A549 treated with AZD9567 at 1 μM for 4 hours (cell line): Measurements from ENCODE around the gene NID1. TPM values are rescaled to one million over a fixed set of nuclear protein-coding genes. Genes with fewer than 3 reads are reported as not detected.

Experiments used
- total RNA-seq: library from RNA; stranded (reverse); fragments of 200-300 nt; extraction: Qiagen RNA extraction; gene quantifications from 5 replicates; pipeline ENCODE4 v1.2.3, GENCODE V29; 2022; ENCODE audit not compliant: insufficient read depth

The NID1 gene, protein sequence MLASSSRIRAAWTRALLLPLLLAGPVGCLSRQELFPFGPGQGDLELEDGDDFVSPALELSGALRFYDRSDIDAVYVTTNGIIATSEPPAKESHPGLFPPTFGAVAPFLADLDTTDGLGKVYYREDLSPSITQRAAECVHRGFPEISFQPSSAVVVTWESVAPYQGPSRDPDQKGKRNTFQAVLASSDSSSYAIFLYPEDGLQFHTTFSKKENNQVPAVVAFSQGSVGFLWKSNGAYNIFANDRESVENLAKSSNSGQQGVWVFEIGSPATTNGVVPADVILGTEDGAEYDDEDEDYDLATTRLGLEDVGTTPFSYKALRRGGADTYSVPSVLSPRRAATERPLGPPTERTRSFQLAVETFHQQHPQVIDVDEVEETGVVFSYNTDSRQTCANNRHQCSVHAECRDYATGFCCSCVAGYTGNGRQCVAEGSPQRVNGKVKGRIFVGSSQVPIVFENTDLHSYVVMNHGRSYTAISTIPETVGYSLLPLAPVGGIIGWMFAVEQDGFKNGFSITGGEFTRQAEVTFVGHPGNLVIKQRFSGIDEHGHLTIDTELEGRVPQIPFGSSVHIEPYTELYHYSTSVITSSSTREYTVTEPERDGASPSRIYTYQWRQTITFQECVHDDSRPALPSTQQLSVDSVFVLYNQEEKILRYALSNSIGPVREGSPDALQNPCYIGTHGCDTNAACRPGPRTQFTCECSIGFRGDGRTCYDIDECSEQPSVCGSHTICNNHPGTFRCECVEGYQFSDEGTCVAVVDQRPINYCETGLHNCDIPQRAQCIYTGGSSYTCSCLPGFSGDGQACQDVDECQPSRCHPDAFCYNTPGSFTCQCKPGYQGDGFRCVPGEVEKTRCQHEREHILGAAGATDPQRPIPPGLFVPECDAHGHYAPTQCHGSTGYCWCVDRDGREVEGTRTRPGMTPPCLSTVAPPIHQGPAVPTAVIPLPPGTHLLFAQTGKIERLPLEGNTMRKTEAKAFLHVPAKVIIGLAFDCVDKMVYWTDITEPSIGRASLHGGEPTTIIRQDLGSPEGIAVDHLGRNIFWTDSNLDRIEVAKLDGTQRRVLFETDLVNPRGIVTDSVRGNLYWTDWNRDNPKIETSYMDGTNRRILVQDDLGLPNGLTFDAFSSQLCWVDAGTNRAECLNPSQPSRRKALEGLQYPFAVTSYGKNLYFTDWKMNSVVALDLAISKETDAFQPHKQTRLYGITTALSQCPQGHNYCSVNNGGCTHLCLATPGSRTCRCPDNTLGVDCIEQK
- 4.6 to 8.1 TPM (median 6.8 TPM) in 5 replicates for total RNA-seq

DNA sequence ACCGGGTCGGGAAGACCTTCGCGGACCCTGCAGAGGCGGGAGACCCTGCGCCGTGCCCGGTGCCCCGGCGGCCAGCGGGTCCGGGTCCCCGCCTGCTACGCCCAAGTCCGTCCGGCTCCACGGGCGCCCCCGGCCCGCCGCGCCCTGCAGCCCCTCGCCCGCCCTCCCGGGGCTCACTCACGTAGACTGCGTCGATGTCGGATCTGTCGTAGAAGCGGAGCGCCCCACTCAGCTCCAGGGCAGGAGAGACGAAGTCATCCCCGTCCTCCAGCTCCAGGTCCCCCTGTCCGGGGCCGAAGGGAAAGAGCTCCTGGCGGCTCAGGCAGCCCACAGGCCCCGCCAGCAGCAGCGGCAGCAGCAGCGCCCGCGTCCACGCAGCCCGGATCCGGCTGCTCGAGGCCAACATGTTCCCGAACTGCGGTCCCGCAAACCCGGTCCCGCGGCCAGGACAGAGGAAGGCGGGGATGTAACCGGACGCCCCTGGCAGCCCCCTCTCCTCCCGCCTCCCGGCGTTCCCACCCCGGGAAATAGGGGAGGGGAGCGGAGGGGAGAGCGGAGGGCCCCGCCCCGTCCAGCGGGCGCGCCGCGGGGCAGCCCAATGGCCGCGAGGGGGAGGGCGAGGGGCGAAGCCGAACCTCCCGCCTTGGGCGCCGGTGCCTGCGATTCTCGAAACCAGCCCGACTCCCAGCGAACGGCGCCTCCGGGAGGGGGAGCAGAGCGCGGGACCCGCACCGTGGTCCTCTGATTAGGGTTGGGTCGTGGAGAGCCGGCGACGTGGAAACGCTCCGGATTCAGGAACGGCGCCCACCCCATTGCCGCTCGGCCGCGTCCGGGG, at the start of gene NID1:
NID1 (minus strand) TSS at position 417 of the 835 bp plus-strand sequence; CDS start at position 406, 11 bp downstream.

Other genes starting within 250 kb of the NID1 start
- 3.6 to 5.6 TPM (median 4.4 TPM) in 5 replicates for gene LYST, start 198.2 kb downstream of the NID1 start, total RNA-seq
- 15.1 to 19.7 TPM (median 17.0 TPM) in 5 replicates for gene GPR137B, start 77.4 kb upstream of the NID1 start, total RNA-seq
- gene ERO1B, start 216.9 kb upstream of the NID1 start, total RNA-seq = 2.3 to 4.0 TPM (median 3.1 TPM) in 5 replicates